Stimulated activated CD8-positive, alpha-beta memory T cell treated with anti-CD3 and anti-CD28 coated beads, Interleukin-7, amount 100 ng/mL, for 1 hour (primary cell): Measurements from ENCODE around the gene SOSTDC1.
"Not testable (repeated sequence)": the region's sequence is repeated elsewhere in the genome, so short reads cannot be mapped to it uniquely, and the experiment has no call there.

Source experiments
- DNase-seq, 2 donors: peaks; one replicate each; pipeline ENCODE4 v3.0.0-alpha.2; 2020; ENCODE audit warnings: low read depth in 2 of 2

Gene SOSTDC1, protein sequence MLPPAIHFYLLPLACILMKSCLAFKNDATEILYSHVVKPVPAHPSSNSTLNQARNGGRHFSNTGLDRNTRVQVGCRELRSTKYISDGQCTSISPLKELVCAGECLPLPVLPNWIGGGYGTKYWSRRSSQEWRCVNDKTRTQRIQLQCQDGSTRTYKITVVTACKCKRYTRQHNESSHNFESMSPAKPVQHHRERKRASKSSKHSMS

DNA sequence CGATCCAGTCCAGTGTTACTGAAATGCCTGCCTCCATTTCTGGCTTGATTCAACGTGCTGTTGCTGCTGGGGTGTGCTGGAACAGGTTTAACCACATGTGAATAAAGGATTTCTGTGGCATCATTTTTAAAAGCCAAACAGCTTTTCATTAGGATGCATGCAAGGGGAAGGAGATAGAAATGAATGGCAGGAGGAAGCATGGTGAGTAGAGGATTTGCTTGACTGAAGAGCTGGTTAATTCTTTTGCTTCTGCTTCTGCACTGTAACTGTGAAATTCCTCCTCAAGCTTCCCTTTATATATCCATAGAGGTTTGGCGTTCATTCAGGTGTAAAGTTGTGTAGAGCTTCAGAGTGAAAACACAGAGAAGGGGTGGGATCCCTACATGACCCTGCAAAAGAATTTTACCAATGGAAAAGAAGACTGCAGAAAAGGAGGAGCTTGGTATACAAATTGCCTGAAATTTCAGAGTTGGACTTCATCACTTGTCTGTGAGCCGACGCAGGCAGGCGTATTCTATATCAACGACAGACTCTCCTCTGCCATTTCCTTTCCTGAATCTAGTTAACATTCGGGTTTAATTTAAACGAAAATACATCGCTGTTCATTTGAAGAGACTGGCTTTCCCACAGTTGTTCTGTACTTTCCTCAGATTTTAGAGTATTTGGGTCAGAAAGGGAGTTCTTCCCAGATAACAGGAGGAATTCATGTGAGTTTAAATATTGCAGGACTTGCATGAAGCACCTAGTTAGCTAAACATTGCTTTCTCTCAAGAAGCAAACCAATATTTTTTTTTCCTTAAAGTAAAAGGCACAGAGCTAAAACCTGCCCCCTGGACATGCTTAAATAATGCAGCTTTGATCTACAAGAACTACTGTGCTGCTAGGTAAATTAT lies at the start of gene SOSTDC1:
SOSTDC1 (minus strand) TSS at position 270 of the 893 bp plus-strand sequence; CDS start at position 200, 70 bp downstream.
- DNase-seq, result no peak

GRCh38 chr7:16514729-16515128 lies 49.2 kb upstream of the SOSTDC1 start:
- no peak for DNase-seq

GRCh38 chr7:16514271-16514670 lies 48.7 kb upstream of the SOSTDC1 start:
- no peak for DNase-seq

GRCh38 chr7:16512097-16512496 lies 46.6 kb upstream of the SOSTDC1 start:
- no peak for DNase-seq

GRCh38 chr7:16511314-16511713 lies 45.8 kb upstream of the SOSTDC1 start:
- DNase-seq, result no peak

- DNase-seq, result no peak
These were observed 44.3 kb upstream of the SOSTDC1 start for GRCh38 chr7:16509829-16510228.

- DNase-seq, result not testable (repeated sequence)
These were observed 40.9 kb upstream of the SOSTDC1 start for GRCh38 chr7:16506422-16506821.

DNA sequence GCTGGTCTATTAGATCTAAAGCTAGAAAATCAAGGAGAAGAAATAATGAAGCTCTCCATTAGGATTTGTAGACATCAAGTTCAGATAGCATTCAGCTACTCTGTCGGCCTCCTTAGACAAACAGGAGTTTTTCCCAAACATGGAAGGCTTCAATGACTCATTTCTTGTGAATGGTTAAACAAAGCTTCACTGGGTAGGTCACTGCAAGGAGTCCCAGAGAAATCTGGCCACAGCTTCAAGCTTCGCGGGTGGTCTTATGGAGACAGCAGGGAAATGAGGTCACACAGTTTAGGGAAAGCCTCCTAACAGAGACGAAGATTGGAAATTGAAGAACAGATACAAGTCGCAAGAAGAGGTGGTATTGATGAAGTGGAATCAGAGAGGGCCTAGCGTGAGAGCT lies 38.5 kb upstream of the SOSTDC1 start:
- no peak for DNase-seq

DNA sequence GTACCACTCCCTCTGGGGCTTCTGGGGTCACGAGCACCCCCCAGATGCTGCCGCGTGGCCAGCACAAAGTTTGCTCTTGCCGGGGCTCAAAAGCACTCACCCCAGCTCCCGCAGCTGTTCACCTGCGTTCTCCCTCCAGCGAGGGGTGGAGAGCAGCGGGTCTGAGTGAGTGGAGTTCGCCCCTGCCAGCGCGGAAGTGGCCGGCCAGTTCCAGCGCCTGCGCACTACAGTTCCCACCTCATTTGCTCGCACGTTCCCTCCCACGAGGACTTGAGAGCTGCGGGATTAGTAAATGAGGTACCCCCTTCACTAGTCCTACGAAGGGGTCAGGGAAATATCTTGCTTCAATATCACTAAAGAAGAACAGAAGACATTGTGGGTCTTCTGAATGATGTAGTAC lies 36.8 kb upstream of the SOSTDC1 start:
- no peak for DNase-seq

GRCh38 chr7:16498122-16498521 lies 32.6 kb upstream of the SOSTDC1 start:
- DNase-seq, result no peak

DNA sequence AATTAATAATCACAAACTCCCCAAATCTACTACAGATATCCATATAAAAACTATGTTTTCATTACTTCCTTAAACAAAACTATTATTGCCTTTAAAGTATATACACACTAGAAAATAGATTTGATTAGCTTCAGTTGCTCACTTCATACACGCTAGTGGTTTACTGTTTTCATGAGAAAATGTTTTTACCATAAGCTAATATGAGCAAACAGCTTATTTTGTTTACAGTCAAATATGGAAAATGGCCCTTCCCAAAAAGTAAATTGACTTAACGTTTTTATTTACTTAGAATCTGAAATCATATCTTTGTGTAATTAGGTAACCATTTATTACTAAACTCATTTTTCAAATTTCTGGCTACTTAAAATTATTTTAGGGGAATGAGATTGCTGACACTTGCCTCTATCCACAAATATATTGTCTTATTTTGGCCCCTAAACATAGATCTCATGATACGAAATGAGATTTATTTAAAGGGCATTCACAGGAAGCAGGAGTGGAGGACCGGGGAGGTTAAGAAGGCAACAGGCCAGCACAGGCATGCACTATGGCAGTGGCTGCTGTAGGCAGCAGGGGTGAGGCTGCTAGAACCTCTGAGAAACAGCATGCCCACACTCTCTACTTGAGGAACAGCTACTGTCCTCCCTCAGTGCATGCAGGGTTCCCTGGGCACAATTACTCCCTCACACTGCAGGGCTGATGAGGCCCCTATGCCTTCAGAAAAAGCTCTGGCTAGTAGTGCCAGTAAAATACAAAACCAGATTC lies 29.6 kb upstream of the SOSTDC1 start:
- DNase-seq, result no peak

DNA sequence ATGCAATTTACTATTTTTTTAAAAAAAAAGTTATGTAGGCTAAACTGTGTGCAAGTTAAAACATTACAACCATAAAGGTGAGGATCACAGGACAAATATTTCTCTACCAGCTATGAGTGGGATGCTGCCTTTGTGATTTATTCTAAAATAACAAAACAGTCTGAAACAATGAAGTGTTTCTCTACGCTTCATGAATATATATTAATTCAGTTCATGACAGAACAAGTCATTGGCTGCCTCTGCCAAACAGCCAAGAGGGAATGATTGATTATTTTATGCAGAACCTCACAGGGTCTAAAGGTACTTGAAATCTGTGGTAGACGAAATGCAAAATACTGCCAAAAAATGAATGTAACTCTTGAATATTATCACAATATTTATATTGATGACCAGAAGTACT lies 29.0 kb upstream of the SOSTDC1 start:
- DNase-seq, result no peak

GRCh38 chr7:16493266-16493665 lies 27.7 kb upstream of the SOSTDC1 start:
- no peak for DNase-seq

- no peak for DNase-seq
These were observed 27.1 kb upstream of the SOSTDC1 start for GRCh38 chr7:16492513-16493062.

DNA sequence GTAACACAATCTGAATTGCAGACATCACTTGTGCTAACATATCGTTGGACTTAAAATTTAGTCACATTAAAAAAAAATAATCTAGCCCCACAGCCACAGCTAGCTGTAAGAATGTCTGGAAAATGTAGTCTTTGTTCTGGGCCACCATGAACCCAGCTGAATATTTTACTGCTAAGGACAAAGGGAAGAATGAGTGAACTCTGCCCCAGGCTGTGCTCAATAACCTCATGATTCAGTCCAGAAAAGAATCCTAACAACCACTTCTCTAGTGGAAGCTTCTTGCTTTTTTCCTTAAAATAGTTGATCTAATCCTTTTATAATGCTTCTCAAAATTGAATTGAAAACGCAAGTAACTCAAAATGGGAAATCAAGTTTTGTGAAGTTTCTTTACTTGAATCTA lies 25.6 kb upstream of the SOSTDC1 start:
- no peak for DNase-seq

DNA sequence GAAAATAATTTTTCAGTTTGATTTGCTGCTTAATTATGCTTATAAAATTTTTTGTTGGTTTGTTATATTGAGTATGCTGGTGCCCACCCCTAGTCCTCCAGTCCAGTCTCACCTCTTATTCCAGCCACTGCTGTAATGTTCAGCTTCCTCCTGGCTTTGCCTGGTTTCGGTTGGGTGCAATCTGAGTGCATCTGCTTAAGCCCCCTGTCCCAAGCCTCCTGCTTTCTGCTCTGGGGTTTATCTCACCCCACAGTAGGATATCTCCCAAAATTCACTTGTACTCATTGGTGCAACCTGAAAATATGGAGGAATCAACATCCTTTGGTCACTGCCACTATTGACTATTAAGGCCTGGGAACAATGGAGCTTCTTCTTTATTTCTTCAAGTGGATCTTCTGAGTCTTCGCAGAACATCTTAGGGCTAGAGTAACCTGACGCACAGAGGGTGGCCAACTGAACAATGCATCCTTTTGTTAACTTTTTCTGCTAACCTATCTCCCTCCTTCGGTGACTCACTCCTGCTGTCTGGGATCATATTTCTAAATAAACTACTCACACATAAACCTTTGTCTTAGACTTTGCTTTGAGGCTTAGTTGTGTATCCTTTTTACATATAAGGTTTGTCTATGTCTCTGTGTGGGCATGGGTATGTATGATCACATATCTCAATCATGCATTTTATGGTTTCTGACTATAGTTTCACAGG lies 19.1 kb upstream of the SOSTDC1 start:
- no peak for DNase-seq

DNA sequence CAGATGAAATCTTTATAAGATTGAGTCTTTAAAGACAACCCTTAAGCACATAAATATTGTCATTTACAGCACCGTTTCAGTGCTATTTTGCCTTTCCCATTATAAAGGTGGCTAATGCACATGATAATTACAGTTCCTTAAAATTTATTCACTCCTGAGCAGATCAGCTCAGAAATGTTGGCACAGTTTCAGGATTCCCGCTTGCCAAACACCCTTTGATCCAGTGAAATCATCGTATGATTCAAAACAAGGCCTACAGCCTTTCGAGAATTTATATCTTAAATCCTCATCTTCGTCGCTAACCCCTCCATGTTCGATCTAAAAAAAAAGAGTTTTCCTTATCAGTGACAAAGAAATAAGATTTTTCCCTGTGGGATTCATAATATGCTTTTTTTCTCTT lies 14.1 kb upstream of the SOSTDC1 start:
- no peak for DNase-seq

DNA sequence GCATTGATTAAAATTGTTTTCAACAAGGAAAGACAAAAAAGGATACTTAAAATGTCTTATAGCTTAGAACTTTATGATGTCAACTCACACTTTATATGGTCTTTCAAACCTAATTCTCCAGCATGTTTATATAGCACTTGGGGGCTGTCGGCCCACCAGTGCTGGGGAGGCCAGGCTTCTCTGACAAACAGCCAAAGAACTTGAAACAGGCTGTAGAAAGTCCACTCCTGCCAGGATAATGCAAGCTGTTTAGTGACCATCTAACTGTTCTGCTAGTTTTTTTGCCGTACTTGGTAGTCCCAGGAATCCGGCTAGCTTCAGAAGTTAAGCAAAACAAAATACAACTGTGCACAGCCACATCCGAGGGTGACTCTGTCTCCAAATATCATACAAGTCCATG lies 13.6 kb upstream of the SOSTDC1 start:
- no peak for DNase-seq

DNA sequence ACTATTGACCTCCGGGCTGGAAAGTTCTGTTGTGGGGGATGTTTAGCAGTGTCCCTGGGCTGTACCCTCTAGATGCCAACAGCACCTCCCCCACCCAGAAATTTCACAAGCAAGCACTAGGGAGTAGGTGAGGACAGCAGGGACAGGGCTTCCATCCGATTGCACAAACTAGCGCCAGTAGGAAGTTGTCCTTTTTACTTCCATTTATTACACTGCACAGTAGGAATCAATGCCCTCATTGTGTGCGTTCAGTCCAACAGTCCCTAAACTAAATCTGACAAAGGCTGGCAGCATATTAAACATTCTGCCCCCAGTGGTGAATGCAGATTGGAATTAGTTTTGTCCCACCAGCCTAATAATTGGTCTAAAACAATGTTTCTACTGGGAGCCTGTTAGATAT lies 6.4 kb upstream of the SOSTDC1 start:
- no peak for DNase-seq

DNA sequence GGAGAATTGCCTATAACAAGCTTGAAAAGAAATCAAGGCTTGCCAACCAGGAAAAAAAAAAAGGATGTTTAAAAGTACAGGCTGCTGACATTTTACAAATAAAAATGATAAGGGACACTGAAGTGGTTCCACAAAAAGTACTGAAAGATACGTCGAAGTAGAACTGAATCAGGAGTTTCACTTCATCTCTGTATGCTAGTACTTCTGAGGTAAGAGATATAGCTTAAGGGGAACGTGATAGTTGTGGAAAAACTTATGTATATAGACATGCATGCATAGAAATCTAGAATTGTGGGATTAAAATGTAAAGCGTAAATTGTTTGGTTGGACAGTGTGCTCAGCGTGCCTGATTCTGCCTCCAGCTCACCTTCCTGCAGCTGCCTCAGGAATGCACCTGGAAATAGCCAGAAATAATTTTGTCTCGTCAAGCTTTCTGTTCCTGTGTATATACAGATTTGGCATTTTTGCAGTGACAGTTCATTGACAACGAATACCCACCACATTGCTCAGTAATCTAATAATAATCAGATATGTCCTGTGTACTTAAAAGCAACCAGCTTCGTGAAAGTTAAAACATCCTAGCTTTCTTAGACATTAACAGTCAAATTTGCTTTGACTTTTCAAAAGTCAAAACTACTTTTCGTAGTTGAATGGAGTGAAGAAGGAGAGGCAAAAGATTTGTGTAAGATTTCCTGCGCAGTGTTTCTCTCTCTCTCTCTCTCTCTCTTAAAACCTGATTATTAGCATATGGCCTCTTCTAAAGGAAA lies 1.4 kb downstream of the SOSTDC1 start:
- DNase-seq, result no peak

GRCh38 chr7:16463520-16463919 lies 2.0 kb downstream of the SOSTDC1 start:
- DNase-seq, result no peak
